Fibroblast of pulmonary artery (primary cell): ENCODE results near the gene MAD2L1BP.

Source experiments
- DNase-seq: peaks from one replicate; pipeline ENCODE4 v3.0.0-alpha.2; 2010; ENCODE audit warnings: low read depth
- H3K4me3 ChIP-seq: replicated peaks from 2 replicates; pipeline ENCODE4 v1.5.1; 2011; ENCODE audit warnings: low read depth, mild to moderate bottlenecking, control low read depth, low read length, moderate library complexity
- CTCF ChIP-seq: IDR thresholded peaks from 2 replicates; pipeline ENCODE4 v1.5.1; 2011; ENCODE audit warnings: mild to moderate bottlenecking, control low read depth, low read length, inconsistent platforms; ENCODE audit errors: missing control alignments

The MAD2L1BP gene

DNA sequence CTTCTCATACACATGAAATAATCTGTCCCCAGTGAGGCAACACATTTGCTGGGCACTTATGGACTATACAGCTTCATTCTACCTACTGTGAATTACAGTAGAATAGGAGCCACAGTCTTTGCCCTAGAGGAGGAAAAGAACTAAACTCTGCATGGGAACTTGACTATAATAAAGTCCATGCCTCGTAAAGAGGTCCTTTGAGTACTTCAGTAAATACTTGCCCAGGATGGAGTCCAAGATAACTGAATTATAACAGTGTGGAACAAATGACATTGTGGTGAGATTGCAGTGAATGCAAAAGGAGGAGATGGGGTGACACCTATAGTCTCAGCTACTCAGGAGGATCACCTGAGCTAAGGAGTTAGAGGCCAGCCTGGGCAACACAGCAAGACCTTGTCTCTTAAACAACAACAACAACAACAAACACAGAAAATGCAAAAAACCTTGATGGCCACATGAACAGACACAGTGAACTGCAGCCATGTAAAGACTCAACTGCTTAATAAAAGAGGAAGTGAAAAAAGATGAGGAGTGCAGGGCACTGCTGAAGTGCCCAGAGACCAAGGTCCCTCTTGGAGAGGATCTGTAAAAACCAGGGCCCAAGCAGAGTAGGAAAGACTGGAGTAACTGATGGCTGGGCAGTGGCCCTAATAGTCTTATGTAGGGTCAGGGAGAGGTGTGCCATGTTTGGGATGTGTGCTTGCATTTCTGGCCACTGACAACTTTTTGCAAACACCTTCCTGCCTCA, 48.2 kb downstream of the MAD2L1BP start:
- no peak for DNase-seq
- no peak overlapping the region for H3K4me3 ChIP-seq
- no peak for TF ChIP-seq CTCF

GRCh38 chr6:43687079-43687436, 51.4 kb downstream of the MAD2L1BP start:
- DNase-seq: no peak
- peak overlapping the region; percentile 94 for H3K4me3 ChIP-seq
- no peak for TF ChIP-seq CTCF

GRCh38 chr6:43687437-43688347, 52.1 kb downstream of the MAD2L1BP start, which contains the start of gene MRPS18A:
TSS of gene MRPS18A (minus strand) at chr6:43687791. CDS start at chr6:43687779, 12 bp downstream.
- peak within 1 kb of the TSS; percentile 94 for H3K4me3 ChIP-seq
- peak; percentile 66 for DNase-seq
- no peak for TF ChIP-seq CTCF

- no peak overlapping the region for H3K4me3 ChIP-seq
- DNase-seq: no peak
- TF ChIP-seq CTCF: no peak
Observed at GRCh38 chr6:43689421-43689820, 53.8 kb downstream of the MAD2L1BP start.
